NK-92 (cell line): ENCODE results near the gene TOPAZ1.

ENCODE experiments used
- DNase-seq: peaks from one replicate; lab custom pipeline; 2025; ENCODE audit not compliant: unreplicated experiment; lab: John Stamatoyannopoulos, UW

TOPAZ1 gene

GRCh38 chr3:44241706-44242105 is at the start of gene TOPAZ1:
Gene TOPAZ1, plus strand, starts transcription at chr3:44241886. Its CDS starts 168 bp downstream, at chr3:44242054.
- no peak for DNase-seq

GRCh38 chr3:44198284-44199269 is 43.1 kb upstream of the TOPAZ1 start:
- no peak for DNase-seq

GRCh38 chr3:44206261-44206660 is 35.4 kb upstream of the TOPAZ1 start:
- no peak for DNase-seq

- no peak for DNase-seq
Measured at GRCh38 chr3:44206862-44207652, 34.6 kb upstream of the TOPAZ1 start.

GRCh38 chr3:44208086-44208485 is 33.6 kb upstream of the TOPAZ1 start:
- no peak for DNase-seq

- no peak for DNase-seq
Measured at GRCh38 chr3:44208568-44208967, 33.1 kb upstream of the TOPAZ1 start.

- no peak for DNase-seq
Measured at GRCh38 chr3:44210967-44211366, 30.7 kb upstream of the TOPAZ1 start.

GRCh38 chr3:44222337-44222736 is 19.3 kb upstream of the TOPAZ1 start:
- DNase-seq: no peak

- DNase-seq: no peak
Measured at GRCh38 chr3:44223299-44223698, 18.4 kb upstream of the TOPAZ1 start.

- no peak for DNase-seq
Measured at GRCh38 chr3:44224131-44224530, 17.6 kb upstream of the TOPAZ1 start.

- no peak for DNase-seq
Measured at GRCh38 chr3:44226573-44226972, 15.1 kb upstream of the TOPAZ1 start.

GRCh38 chr3:44227632-44228031 is 14.1 kb upstream of the TOPAZ1 start:
- DNase-seq: no peak

- DNase-seq: no peak
Measured at GRCh38 chr3:44228900-44229299, 12.8 kb upstream of the TOPAZ1 start.

- DNase-seq: no peak
Measured at GRCh38 chr3:44232407-44232806, 9.3 kb upstream of the TOPAZ1 start.

- DNase-seq: no peak
Measured at GRCh38 chr3:44234648-44235268, 6.9 kb upstream of the TOPAZ1 start.

GRCh38 chr3:44235604-44236484 is 5.8 kb upstream of the TOPAZ1 start:
- no peak for DNase-seq

- DNase-seq: no peak
Measured at GRCh38 chr3:44236485-44236908, 5.2 kb upstream of the TOPAZ1 start.

- no peak for DNase-seq
Measured at GRCh38 chr3:44237161-44237560, 4.5 kb upstream of the TOPAZ1 start.

- DNase-seq: no peak
Measured at GRCh38 chr3:44237665-44238064, 4.0 kb upstream of the TOPAZ1 start.

- DNase-seq: no peak
Measured at GRCh38 chr3:44238889-44239288, 2.8 kb upstream of the TOPAZ1 start.
